HEK293T (cell line): ENCODE results near the gene GEMIN8.

Experiments
- CTCF ChIA-PET: fragments of 350-600 bp; formaldehyde crosslinking; extraction: SDS; loops from one replicate; lab custom pipeline; 2021; ENCODE audit warnings: antibody characterized with exemption, inconsistent platforms; lab: Yijun Ruan, JAX
- POLR2A ChIA-PET: fragments of 350-600 bp; formaldehyde crosslinking; extraction: SDS; loops from one replicate; lab custom pipeline; 2020; ENCODE audit warnings: antibody characterized with exemption, inconsistent platforms; lab: Yijun Ruan, JAX
- DNase-seq: peaks from one replicate; pipeline ENCODE4 v3.0.0; 2012; ENCODE audit warnings: mixed read lengths; ENCODE audit errors: extremely low spot score
- ARNT ChIP-seq: fragments of 450-650 bp; IDR thresholded peaks from 2 replicates; pipeline ENCODE4 v1.6.1; 2017; ENCODE audit warnings: mild to moderate bottlenecking
- BHLHE40 ChIP-seq: fragments of 450-650 bp; IDR thresholded peaks from 2 replicates; pipeline ENCODE4 v1.6.1; 2016; ENCODE audit warnings: mild to moderate bottlenecking, moderate library complexity, borderline replicate concordance
- CTBP1 ChIP-seq: fragments of 450-650 bp; IDR thresholded peaks from 2 replicates; pipeline ENCODE4 v1.6.1; 2016; ENCODE audit warnings: borderline replicate concordance
- ELF4 ChIP-seq: fragments of 450-650 bp; IDR thresholded peaks from 2 replicates; pipeline ENCODE4 v1.6.1; 2017; ENCODE audit warnings: antibody characterized with exemption
- FOXA1 ChIP-seq: fragments of 450-650 bp; IDR thresholded peaks from 2 replicates; pipeline ENCODE4 v1.6.1; 2016; ENCODE audit warnings: mild to moderate bottlenecking
- FOXK2 ChIP-seq: fragments of 450-650 bp; IDR thresholded peaks from 2 replicates; pipeline ENCODE4 v1.6.1; 2016; ENCODE audit warnings: mild to moderate bottlenecking
- FOXM1 ChIP-seq: fragments of 450-650 bp; IDR thresholded peaks from 2 replicates; pipeline ENCODE4 v1.6.1; 2017; ENCODE audit warnings: mild to moderate bottlenecking, borderline replicate concordance
- HDGF ChIP-seq: fragments of 450-650 bp; IDR thresholded peaks from 2 replicates; pipeline ENCODE4 v1.6.1; 2017; ENCODE audit warnings: antibody characterized with exemption, borderline replicate concordance
- L3MBTL2 ChIP-seq: fragments of 450-650 bp; conservative IDR thresholded peaks from 2 replicates; pipeline ENCODE4 v1.6.1; 2016; ENCODE audit warnings: mild to moderate bottlenecking
- LEF1 ChIP-seq: fragments of 450-650 bp; IDR thresholded peaks from 2 replicates; pipeline ENCODE4 v1.6.1; 2017; ENCODE audit warnings: mild to moderate bottlenecking, borderline replicate concordance
- NFRKB ChIP-seq: fragments of 450-650 bp; IDR thresholded peaks from 2 replicates; pipeline ENCODE4 v1.6.1; 2016; ENCODE audit warnings: mild to moderate bottlenecking, moderate library complexity
- SP1 ChIP-seq: fragments of 450-650 bp; IDR thresholded peaks from 2 replicates; pipeline ENCODE4 v1.6.1; 2017
- SUZ12 ChIP-seq: fragments of 450-650 bp; IDR thresholded peaks from 2 replicates; pipeline ENCODE4 v1.6.1; 2016; ENCODE audit warnings: mild to moderate bottlenecking
- TARDBP ChIP-seq: fragments of 450-650 bp; IDR thresholded peaks from 2 replicates; pipeline ENCODE4 v1.6.1; 2016
- ZNF384 ChIP-seq: fragments of 450-650 bp; IDR thresholded peaks from 2 replicates; pipeline ENCODE4 v1.6.1; 2016
- TF ChIP-seq, protein P1 (sequence below): fragments of 450-650 bp; IDR thresholded peaks from 2 replicates; pipeline ENCODE4 v1.6.1; 2016

The GEMIN8 gene, protein sequence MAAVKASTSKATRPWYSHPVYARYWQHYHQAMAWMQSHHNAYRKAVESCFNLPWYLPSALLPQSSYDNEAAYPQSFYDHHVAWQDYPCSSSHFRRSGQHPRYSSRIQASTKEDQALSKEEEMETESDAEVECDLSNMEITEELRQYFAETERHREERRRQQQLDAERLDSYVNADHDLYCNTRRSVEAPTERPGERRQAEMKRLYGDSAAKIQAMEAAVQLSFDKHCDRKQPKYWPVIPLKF

DNA sequence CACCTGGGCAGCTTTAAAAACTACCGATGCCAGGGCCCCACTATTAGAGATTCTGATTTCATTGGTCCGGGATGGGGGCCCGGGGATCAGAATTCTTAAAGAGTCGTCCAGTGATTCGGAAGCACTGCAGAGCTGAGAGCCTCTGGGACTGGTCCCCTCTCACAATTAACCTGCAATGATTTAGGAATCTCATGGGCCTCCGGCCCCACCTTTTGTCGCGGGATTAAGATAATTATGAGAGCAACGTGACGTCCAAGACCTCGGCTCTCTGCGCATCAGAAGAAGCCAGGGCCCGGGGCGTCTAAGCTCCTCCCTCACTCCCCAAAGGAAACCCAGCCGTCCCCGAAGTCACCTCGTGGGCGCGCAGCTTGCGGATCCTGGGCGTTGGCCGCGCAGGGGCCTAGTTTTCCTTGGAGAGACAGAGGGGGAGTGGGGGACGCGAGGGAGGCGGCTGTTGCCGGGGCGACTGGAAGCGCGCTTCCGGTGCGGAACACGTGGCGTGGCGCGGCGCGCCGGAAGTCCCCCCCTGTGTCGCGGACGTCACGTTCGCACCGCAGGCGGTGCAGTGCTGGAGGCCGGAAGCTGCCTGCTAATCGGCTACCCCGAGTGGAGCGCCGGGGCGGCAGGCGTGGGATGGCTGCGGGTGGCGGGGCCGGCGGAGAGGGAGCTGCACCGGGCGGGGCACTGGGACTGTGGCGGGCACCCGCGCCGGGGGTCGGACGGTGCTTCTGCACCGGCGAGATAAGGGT lies at the start of gene GEMIN8:
Gene GEMIN8 (minus strand): TSS at position 468 of the 749 bp plus-strand sequence. CDS start 8,414 bp downstream, outside the sequence.
- TF ChIP-seq ARNT (0 out of 2 replicates have a peak, but pooled peaks have one; percentile 47), L3MBTL2 (peak; percentile 60), SP1 (no peak), ELF4 (peak; percentile 76)
- TF ChIP-seq, protein P1, sequence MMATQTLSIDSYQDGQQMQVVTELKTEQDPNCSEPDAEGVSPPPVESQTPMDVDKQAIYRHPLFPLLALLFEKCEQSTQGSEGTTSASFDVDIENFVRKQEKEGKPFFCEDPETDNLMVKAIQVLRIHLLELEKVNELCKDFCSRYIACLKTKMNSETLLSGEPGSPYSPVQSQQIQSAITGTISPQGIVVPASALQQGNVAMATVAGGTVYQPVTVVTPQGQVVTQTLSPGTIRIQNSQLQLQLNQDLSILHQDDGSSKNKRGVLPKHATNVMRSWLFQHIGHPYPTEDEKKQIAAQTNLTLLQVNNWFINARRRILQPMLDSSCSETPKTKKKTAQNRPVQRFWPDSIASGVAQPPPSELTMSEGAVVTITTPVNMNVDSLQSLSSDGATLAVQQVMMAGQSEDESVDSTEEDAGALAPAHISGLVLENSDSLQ = 0 out of 2 replicates have a peak, but pooled peaks have one; percentile 5
- ChIA-PET POLR2A (interaction anchor here (0.6 to 1.9 kb wide), 14 partner anchors 9 to 522 kb away, joined by 3 to 11 read pairs (median 3); partner anchors contain the start of genes OFD1, TCEANC and TRAPPC2), CTCF (interaction anchor here (0.6 to 1.6 kb wide), 3 partner anchors 261 to 523 kb away, joined by 3 to 5 read pairs (median 4); no protein-coding TSS in a partner anchor)
- peak; percentile 75 for DNase-seq

DNA sequence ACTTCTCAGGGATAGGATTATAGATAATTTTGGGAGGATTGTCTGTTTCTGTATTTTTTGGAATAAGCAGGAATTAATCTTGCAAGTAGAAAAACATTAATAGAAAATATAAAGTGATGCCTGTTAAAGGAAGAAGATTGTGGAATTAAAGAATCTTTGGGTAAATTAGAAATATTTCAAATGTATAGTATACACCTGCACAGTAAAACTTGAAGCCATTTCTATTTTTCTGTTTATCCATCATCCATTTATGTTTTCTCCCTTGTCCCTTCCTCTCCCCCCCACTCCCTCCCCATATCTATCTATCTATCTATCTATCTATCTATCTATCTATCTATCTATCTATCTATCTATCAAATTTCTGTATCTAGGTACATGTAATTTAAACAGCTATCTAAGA lies 46.9 kb upstream of the GEMIN8 start:
- DNase-seq = no peak

DNA sequence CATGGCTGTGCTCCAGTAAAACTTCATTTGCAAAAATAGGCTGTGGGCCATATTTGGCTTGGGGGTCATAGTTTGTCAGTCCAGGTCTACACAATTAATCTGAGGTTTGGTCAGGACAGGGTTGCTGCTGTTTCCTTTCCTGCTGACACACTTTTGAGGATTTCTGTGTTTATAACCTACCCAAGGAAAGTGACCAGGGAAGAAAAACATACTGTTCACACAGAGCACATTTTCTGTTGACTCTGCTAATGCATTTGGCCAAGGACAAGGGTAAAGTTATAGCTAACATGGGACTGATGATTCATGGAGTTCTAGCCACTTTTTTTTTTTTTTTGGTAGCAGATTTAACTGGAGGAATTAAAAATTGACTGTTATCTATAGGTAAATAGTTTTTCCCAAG lies 43.9 kb upstream of the GEMIN8 start:
- TF ChIP-seq HDGF (no peak), BHLHE40 (no peak), LEF1 (no peak), CTBP1 (no peak), FOXM1 (no peak), FOXK2 (no peak), ZNF384 (no peak), SP1 (no peak), FOXA1 (no peak), L3MBTL2 (no peak), ELF4 (no peak), SUZ12 (no peak), NFRKB (no peak), ARNT (no peak), TARDBP (no peak)
- TF ChIP-seq, protein P1 = no peak
- ChIA-PET POLR2A (no interaction called here), CTCF (no interaction called here)
- DNase-seq = no peak

More for the DNA sequence above, 46.9 kb upstream of the GEMIN8 start:
- POLR2A ChIA-PET = no interaction called here
- CTCF ChIA-PET = no interaction called here
- TF ChIP-seq CTBP1 = no peak
- TF ChIP-seq ARNT = no peak
- TF ChIP-seq ELF4 = no peak
- TF ChIP-seq SP1 = no peak
- TF ChIP-seq TARDBP = no peak
- no peak for TF ChIP-seq HDGF
- no peak for TF ChIP-seq FOXK2
- TF ChIP-seq, protein P1 = no peak
- TF ChIP-seq FOXM1 = no peak
- no peak for TF ChIP-seq L3MBTL2
- TF ChIP-seq NFRKB = no peak

DNA sequence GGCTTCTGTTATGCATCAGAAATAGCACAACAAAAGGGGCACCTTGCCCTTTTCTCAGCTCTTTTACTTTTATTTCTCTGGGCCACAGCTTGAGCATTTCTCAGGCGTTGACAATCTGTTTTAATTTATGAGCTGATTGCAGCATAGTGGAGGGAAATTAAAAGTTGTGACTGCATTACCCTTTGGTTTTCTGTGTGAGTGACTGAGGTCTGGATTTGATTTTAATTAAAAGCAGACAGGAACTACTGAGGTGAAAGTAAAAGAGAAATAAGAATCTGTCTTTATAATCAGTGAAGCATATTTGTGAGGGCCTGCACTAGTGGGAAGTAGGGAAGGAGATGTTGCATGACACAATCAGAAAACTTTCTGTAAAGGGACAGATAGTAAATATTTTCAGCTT lies 43.4 kb upstream of the GEMIN8 start:
- POLR2A ChIA-PET = no interaction called here
- CTCF ChIA-PET = no interaction called here
- DNase-seq = no peak
- no peak for TF ChIP-seq NFRKB
- TF ChIP-seq SP1 = no peak
- TF ChIP-seq HDGF = no peak
- TF ChIP-seq, protein P1 = no peak
- TF ChIP-seq ELF4 = no peak
- no peak for TF ChIP-seq TARDBP
- no peak for TF ChIP-seq SUZ12
- TF ChIP-seq CTBP1 = no peak
- TF ChIP-seq ZNF384 = no peak
- no peak for TF ChIP-seq L3MBTL2
- no peak for TF ChIP-seq FOXM1
- no peak for TF ChIP-seq FOXA1

DNA sequence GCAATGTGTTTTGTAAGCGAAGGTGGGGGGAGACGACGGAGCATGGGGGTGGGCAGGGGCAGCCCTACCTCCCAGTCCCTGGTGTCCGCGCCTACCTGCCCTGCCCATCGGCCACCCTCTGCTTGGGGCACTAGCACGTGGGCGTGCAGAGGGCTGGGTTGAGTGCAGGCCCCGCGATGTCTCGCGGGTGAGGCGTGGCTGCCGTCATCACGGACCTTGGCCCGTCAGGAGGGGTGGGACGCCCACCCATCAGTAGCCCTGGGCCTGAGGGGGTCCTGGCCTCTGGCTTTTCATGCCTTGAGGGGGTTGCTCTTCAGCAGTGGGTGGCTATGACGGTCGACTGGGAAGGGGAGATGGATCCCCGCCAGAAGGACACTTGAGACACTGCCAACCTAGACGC lies 36.1 kb upstream of the GEMIN8 start:
- ChIA-PET CTCF (no interaction called here), POLR2A (no interaction called here)
- no peak for DNase-seq
- TF ChIP-seq TARDBP = no peak
- no peak for TF ChIP-seq NFRKB
- TF ChIP-seq L3MBTL2 = no peak
